ENCODE data around the gene PTPN21. TPM values are rescaled to one million over a fixed set of nuclear protein-coding genes. Genes with fewer than 3 reads are reported as not detected.

PTPN21 gene
- total RNA-seq, 2 donors from 2014 or later: 22.4 to 24.3 TPM

- no peak for DNase-seq (ENCODE audit: low spot score)
- no peak for TF ChIP-seq CTCF (IDR thresholded peaks at IDR 0.05)
- Histone ChIP-seq H3K36me3 (peaks cover 54% of the 10 kb centered on the region), H3K27me3 (no peaks in the 10 kb centered on the region), H3K27ac (no peak overlapping the region), H3K4me1 (no peaks in the 10 kb centered on the region), H3K4me3 (no peak overlapping the region), H3K9me3 (no peaks in the 10 kb centered on the region)
Measured at GRCh38 chr14:88597601-88598000, 42.8 kb upstream of the PTPN21 start.

- Histone ChIP-seq H3K4me3 (no peak overlapping the region), H3K9me3 (no peaks in the 10 kb centered on the region), H3K27ac (no peak overlapping the region), H3K27me3 (no peaks in the 10 kb centered on the region), H3K4me1 (no peaks in the 10 kb centered on the region), H3K36me3 (peaks cover 49% of the 10 kb centered on the region)
- TF ChIP-seq CTCF (IDR thresholded peaks at IDR 0.05): no peak
- no peak for DNase-seq (ENCODE audit: low spot score)
Measured at GRCh38 chr14:88597038-88597437, 42.2 kb upstream of the PTPN21 start.

GRCh38 chr14:88592031-88592430, 37.2 kb upstream of the PTPN21 start:
- Histone ChIP-seq H3K4me1 (no peaks in the 10 kb centered on the region), H3K27ac (no peak overlapping the region), H3K27me3 (no peaks in the 10 kb centered on the region), H3K4me3 (no peak overlapping the region), H3K9me3 (no peaks in the 10 kb centered on the region), H3K36me3 (peaks cover 32% of the 10 kb centered on the region)
- no peak for TF ChIP-seq CTCF (IDR thresholded peaks at IDR 0.05)
- no peak for DNase-seq (ENCODE audit: low spot score)

GRCh38 chr14:88590173-88590572, 35.4 kb upstream of the PTPN21 start:
- H3K4me1 ChIP-seq: no peaks in the 10 kb centered on the region
- no peak overlapping the region for H3K4me3 ChIP-seq
- H3K9me3 ChIP-seq: no peaks in the 10 kb centered on the region
- TF ChIP-seq CTCF (IDR thresholded peaks at IDR 0.05): no peak
- H3K27ac ChIP-seq: no peak overlapping the region
- peaks cover 42% of the 10 kb centered on the region for H3K36me3 ChIP-seq
- no peak for DNase-seq (ENCODE audit: low spot score)
- H3K27me3 ChIP-seq: no peaks in the 10 kb centered on the region

GRCh38 chr14:88588081-88588480, 33.3 kb upstream of the PTPN21 start:
- Histone ChIP-seq H3K9me3 (no peaks in the 10 kb centered on the region), H3K36me3 (peaks cover 51% of the 10 kb centered on the region), H3K4me1 (no peaks in the 10 kb centered on the region), H3K27me3 (no peaks in the 10 kb centered on the region), H3K4me3 (no peak overlapping the region), H3K27ac (no peak overlapping the region)
- no peak for DNase-seq (ENCODE audit: low spot score)
- no peak for TF ChIP-seq CTCF (IDR thresholded peaks at IDR 0.05)

- Histone ChIP-seq H3K27ac (no peak overlapping the region), H3K4me1 (no peaks in the 10 kb centered on the region), H3K4me3 (no peak overlapping the region), H3K27me3 (no peaks in the 10 kb centered on the region), H3K36me3 (peaks cover 74% of the 10 kb centered on the region), H3K9me3 (no peaks in the 10 kb centered on the region)
- no peak for DNase-seq (ENCODE audit: low spot score)
- no peak for TF ChIP-seq CTCF (IDR thresholded peaks at IDR 0.05)
Measured at GRCh38 chr14:88584451-88584850, 29.6 kb upstream of the PTPN21 start.
